Activated naive CD4-positive, alpha-beta T cell treated with anti-CD3 and anti-CD28 coated beads, Interleukin-2, amount 50 U/mL, for 72 hours (primary cell): Measurements from ENCODE around the gene MBNL1. TPM values are rescaled to one million over a fixed set of nuclear protein-coding genes. Genes with fewer than 3 reads are reported as not detected.
"Not testable (repeated sequence)": the region's sequence is repeated elsewhere in the genome, so short reads cannot be mapped to it uniquely, and the experiment has no call there.

Source experiments
- ATAC-seq, 2 donors: fragments of 150-1000 bp; cut with Tn5 transposase; 2 replicates each; pipeline ENCODE4 v1.10.0; 2021; ENCODE audit warnings: mild to moderate bottlenecking in 2 of 2, moderate library complexity in 2 of 2
- DNase-seq, 2 donors: peaks; one replicate each; pipeline ENCODE4 v3.0.0; 2021 to 2022; ENCODE audit warnings: low spot score in 2 of 2
- H3K27ac Mint-ChIP-seq, 2 donors: one replicate each; pipeline ENCODE4 v1.8.0; 2022; ENCODE audit warnings: mild to moderate bottlenecking in 2 of 2, mixed read lengths in 2 of 2
- H3K36me3 Mint-ChIP-seq, 2 donors: one replicate each; pipeline ENCODE4 v1.8.0; 2022; ENCODE audit warnings: mixed read lengths in 2 of 2
- H3K9me3 Mint-ChIP-seq, 2 donors: one replicate each; pipeline ENCODE4 v1.8.0; 2022; ENCODE audit warnings: mixed read lengths in 2 of 2
- total RNA-seq, 2 donors: library from RNA; stranded (reverse); gene quantifications; one replicate each; pipeline ENCODE4 v1.2.3, GENCODE V29; 2022

Gene MBNL1
- total RNA-seq, 2 donors from 2014 or later, result 406 to 425 TPM

DNA sequence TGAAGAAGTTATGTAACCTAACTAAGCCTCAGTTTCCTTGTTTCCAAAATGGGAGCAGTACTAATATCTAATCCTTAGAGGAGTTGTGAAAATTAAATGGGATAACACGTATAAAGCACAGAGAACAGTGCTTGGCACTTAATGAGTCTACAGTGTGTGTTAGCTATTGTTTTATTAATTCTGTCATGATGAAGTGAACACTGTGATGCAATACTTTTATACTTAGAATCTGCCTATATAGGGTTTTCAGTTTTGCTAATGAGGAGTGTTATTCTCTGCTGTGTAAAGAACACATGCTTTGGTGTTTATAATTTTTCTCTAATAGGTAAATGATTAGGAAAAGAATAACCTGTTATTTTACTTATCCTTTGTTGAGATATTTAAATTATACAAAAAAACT is 65.2 kb downstream of the MBNL1 start:
- peaks cover 5 to 54% of the 10 kb centered on the region in 2 donors for H3K36me3 Mint-ChIP-seq
- ATAC-seq (no peak), DNase-seq (no peak)
- no peaks in the 10 kb centered on the region for H3K9me3 Mint-ChIP-seq
- H3K27ac Mint-ChIP-seq, result peak overlapping the region in 1 of 2 donors; percentile 67

DNA sequence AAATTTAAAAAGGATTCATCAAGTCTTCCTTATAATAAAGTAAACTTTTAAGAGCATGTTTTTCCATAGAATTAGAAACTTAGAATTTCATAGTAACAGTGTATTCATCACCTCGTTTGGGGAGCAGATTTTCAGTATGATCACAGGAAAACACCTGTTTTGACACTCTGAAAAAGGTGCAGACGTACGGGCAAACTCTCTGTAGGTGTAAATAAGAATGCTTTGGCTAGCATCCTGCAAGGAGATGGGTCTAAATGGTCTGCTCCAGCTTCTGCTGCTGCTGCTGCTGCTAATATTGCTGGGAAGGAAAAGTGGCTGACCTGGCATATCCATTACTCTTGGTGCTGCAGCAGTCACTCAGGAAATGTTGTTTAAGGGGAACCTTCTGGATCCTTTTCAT is 66.0 kb downstream of the MBNL1 start:
- no peak for ATAC-seq
- peak overlapping the region; percentile 39 for H3K27ac Mint-ChIP-seq
- H3K36me3 Mint-ChIP-seq, result peaks cover 5 to 59% of the 10 kb centered on the region in 2 donors
- H3K9me3 Mint-ChIP-seq, result no peaks in the 10 kb centered on the region
- no peak for DNase-seq

DNA sequence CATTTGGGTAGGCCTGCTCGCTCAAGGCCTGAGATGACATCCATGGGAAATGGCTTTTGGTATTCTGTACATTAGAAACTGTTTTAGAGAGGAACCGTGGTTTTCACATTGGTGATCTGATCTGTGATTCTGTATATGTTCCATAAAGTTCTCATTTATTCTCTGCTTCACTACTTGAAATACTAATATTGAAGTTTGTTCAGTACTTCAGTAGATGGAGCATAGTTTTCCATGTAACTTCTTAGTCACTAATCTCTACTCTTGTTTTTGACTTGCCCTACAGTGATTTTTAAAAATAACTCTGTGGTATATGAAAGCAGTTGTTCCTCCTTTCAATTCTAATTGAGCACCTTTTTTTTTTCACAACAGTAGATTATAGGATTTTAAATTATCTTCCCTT is 66.5 kb downstream of the MBNL1 start:
- peaks cover 9 to 64% of the 10 kb centered on the region in 2 donors for H3K36me3 Mint-ChIP-seq
- ATAC-seq (peak; percentile 49 to 51), DNase-seq (no peak)
- H3K27ac Mint-ChIP-seq, result peak overlapping the region; percentile 39 to 59
- no peaks in the 10 kb centered on the region for H3K9me3 Mint-ChIP-seq

DNA sequence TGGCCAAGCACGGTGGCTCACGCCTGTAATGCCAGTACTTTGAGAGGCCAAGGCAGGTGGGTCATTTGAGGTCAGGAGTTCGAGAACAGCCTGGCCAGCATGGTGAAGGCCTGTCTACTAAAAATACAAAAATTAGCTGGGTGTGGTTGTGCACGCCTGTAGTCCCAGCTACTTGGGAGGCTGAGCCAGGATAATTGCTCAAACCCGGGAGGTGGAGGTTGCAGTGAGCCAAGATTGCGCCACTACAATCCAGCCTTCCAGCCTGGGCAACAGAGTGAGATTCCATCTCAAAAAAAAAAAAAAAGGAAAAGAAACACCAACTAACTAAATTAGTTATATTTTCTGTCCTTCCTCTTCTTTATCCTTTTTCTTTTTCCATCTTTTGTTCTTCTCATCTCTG is 68.6 kb downstream of the MBNL1 start:
- not testable (repeated sequence) for H3K9me3 Mint-ChIP-seq, DNase-seq, ATAC-seq
- Mint-ChIP-seq H3K27ac (peak overlapping the region in 1 of 2 donors; percentile 73), H3K36me3 (peaks cover 12 to 57% of the 10 kb centered on the region in 2 donors)

DNA sequence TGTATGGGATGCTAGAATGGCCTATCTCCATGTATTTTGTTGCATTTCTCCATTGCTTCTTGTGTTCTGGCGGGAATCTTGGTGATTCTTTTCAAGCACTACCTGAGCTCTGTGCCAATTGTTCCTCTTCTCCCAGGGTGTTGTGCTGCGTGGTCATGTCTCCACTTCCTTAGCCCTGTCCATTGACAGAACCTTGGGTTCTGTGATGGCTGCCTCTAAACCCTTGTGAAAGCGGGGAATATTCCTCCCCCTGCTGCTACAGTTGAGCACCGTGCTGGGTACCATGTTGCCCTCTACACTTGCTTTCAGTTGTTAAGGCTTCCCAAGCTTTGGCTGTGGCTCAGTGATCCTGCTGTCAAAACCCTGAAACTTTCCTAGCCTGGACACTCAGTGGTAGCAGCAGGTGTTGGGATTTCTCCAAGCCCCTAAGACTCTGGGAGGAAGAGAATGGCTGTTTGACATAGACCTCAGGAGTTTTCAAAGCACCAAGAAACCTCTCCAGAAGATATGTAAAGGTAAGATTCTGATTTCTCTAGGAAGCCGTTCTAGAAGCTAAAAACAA is 69.5 kb downstream of the MBNL1 start:
- DNase-seq (no peak), ATAC-seq (no peak)
- no peaks in the 10 kb centered on the region for H3K9me3 Mint-ChIP-seq
- H3K27ac Mint-ChIP-seq, result peak overlapping the region in 1 of 2 donors; percentile 63
- H3K36me3 Mint-ChIP-seq, result peaks cover 17 to 51% of the 10 kb centered on the region in 2 donors

DNA sequence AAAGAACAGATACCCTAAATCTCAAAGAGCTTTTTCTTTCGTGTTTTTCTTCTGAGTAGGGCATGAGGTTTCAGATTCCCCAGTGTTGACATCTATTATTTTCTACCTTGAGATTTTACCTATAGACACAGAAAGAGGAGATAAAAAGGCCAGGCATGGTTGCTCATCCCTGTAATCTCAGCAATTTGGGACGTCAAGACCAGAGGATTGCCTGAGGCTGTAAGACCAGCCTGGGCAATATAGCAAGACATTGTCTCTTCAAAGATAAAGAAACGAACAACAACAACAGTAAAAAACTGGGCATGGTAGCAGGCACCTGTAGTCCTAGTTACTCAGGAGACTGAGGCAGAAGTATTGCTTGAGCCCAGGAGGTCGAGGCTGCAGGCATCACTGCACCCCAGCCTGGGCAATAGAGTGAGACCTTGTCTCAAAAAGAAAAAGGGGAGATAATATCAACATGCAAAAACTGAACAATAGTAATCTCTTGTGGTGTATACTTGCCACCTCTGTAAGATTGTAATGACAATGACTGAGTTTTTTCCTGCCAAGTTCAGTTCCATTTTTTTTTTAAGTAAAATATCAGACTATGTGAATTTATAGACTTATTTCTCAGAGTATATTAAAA is 71.3 kb downstream of the MBNL1 start:
- Mint-ChIP-seq H3K36me3 (peaks cover 20 to 55% of the 10 kb centered on the region in 2 donors), H3K9me3 (no peaks in the 10 kb centered on the region), H3K27ac (peak overlapping the region in 1 of 2 donors; percentile 84)
- DNase-seq, result no peak
- ATAC-seq, result no peak

DNA sequence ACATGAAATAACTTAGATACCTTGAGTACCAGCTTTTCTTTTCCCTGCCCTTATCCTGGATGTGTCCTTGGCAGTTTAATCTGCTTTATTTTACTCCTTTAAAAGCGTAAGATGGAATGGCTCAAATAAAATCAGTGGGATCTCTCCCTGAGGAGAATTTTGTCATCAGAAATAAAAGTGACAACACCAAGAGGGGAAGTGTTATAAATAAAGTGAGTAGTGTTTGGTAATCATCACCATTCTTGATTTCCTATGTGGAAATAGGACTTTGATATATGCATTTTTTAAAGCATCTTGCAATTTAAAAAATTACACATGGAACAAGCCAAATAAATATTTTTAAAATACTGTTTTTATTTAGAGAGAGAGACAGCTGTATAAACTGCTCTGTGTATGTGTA is 76.5 kb downstream of the MBNL1 start:
- ATAC-seq (no peak), DNase-seq (no peak)
- Mint-ChIP-seq H3K9me3 (no peaks in the 10 kb centered on the region), H3K36me3 (peaks cover 10 to 28% of the 10 kb centered on the region in 2 donors), H3K27ac (peak overlapping the region in 1 of 2 donors; percentile 37)

DNA sequence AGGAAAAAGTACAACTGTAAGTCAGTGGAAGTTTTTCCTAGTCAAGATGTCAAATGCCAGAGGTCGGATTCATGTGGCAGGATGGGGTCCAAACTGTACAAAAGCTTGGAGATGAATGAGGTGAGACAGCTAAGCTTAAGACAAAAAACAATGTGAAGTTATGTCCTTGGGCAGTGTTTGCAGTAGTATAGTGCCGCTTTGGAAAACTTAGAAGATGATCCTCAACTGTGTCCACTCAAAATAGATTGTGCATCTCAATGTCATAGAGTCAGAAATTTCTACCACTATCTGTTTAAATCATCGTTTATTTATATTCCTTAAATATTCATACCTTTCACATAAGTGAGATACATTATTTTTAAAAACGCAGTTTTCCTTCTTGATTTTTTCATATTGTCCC is 77.3 kb downstream of the MBNL1 start:
- DNase-seq (no peak), ATAC-seq (no peak)
- Mint-ChIP-seq H3K9me3 (no peaks in the 10 kb centered on the region), H3K27ac (peak overlapping the region in 1 of 2 donors; percentile 44), H3K36me3 (peaks cover 10 to 23% of the 10 kb centered on the region in 2 donors)

DNA sequence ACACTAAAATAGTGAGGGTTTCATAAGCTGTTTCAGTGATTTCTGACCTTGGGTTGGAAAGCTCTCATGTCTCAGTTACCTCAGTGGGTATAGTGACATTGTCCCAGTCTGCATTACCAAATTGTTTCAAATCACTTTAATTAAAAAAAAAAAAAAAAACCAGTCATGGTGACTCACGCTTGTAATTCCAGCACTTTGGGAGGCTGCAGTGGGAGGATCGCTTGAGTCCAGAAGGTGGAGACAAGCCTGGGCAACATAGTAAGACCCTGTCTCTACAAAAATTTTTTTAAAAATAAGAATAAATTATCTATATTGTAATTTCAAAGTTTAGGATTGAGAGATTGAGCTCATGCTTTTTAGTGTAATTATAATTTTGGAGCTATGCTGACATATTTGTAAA is 78.0 kb downstream of the MBNL1 start:
- Mint-ChIP-seq H3K27ac (no peak overlapping the region), H3K36me3 (peaks cover 10 to 23% of the 10 kb centered on the region in 2 donors), H3K9me3 (no peaks in the 10 kb centered on the region)
- DNase-seq (no peak), ATAC-seq (no peak)

DNA sequence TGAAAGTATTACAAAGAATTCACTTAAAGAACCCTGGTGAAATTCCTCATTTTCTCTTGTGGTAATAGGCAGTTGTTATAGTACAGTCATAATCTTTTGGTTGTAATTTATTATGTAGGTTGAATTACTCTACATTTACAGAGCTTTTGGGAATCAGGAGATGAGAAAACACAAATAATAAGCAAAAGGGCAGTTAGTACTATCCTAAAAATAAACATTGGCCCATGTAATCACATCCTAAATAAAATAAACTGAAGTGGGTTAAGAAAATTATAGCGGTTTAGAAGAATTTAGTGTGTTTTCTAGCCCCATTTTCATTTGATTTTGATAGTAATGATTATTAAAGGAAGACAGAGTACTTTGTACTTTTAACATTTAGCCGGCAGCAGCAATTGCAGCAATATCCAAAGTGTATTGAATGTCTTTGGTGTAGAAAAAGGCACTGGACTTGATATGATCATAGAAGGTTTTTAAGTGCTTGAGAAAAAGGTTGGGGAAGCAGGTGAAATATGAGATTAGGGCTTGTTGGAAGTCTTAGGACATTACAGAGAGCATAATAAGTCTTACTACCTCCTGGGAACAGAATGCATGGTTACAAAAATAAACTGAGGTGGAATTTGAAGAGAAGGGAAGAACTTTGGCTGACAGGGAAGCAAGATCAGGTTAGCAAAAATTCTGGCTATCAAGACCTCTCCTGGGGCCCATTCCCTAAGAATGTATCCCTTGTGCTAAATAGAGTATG is 79.9 kb downstream of the MBNL1 start:
- Mint-ChIP-seq H3K27ac (no peak overlapping the region), H3K9me3 (no peaks in the 10 kb centered on the region), H3K36me3 (peaks cover 5 to 30% of the 10 kb centered on the region in 2 donors)
- ATAC-seq (no peak), DNase-seq (no peak)

DNA sequence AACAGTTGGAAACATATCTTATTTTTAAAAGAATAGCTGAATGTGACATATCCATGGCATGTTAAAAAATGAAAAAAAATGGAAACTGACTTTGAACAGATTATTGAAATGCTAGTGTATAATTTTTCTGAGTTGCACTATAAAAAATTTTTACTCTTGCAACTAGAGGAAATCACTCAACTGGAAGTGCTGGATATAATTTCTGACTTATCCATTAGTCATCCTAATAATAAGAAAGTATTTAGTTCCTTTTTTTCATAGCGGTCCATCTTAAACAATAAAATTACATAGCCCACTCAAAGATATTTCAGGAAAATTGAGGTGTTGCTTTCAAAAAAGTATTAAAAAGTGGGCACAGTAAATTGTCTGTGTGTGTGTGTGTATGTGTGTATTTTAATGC is 80.7 kb downstream of the MBNL1 start:
- Mint-ChIP-seq H3K36me3 (peaks cover 5 to 33% of the 10 kb centered on the region in 2 donors), H3K27ac (no peak overlapping the region), H3K9me3 (no peaks in the 10 kb centered on the region)
- ATAC-seq (no peak), DNase-seq (no peak)

DNA sequence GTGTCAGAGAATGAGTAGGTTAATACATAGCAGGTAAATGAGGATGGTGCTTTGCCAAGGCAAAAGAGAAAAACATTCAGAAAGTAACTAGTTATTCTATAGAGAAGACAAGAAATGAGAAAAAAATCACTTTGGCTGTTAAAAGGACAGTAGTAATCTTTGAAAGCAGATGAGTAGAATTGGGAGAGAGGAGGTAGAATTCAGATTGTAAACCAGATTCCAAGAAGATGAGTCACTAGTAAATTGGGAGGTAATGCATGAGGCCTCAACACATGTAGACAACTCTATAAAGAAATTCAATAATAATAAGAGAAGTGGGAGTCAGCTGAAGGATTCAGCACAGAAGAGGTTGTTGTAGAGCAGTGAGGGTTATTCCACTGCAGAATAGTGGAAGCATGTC is 81.4 kb downstream of the MBNL1 start:
- no peak overlapping the region for H3K27ac Mint-ChIP-seq
- DNase-seq (no peak), ATAC-seq (peak in 1 of 2 donors; percentile 14)
- H3K9me3 Mint-ChIP-seq, result no peaks in the 10 kb centered on the region
- peaks cover 5 to 27% of the 10 kb centered on the region in 2 donors for H3K36me3 Mint-ChIP-seq

DNA sequence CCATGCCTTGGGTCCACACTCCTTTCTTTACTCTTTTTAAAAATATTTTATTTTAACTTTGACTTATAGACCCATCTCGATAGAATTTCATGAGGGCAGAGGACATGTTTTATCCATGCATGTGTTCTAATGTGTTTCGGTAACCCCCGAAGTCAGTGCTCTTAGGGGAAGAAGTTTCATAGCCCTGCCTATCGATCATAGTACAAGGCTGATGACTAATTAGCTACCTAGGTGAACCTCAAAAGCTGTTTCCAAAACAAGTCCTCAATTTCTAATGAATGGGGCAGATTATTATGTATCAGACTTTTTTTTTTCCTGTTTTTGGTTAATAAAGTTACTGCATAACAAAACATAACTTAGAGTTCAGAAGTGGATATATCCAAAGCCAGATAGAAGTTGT is 82.0 kb downstream of the MBNL1 start:
- DNase-seq (no peak), ATAC-seq (peak in 1 of 2 donors; percentile 22)
- no peaks in the 10 kb centered on the region for H3K9me3 Mint-ChIP-seq
- H3K27ac Mint-ChIP-seq, result peak overlapping the region in 1 of 2 donors; percentile 34
- peaks cover 5 to 23% of the 10 kb centered on the region in 2 donors for H3K36me3 Mint-ChIP-seq

DNA sequence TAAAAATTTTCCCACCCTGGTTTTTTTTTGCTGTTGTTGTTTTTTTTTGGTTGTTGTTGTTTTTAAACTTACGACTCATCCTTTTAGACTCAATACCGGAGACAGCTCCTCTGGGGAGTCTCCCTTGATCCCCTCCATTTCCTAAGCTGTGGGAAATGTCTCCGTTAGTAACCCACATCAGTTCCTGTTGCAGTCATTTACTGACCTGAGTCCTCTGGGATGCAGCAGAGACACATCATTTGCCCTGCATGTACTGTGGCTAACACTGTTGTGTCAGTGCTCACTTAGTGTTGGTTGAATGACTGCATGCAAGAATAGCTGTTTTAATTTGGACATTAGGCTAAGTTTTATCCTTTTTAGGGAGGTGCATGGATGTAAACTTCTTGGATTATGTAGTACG is 83.8 kb downstream of the MBNL1 start:
- ATAC-seq, result peak; percentile 21 to 46
- no peaks in the 10 kb centered on the region for H3K9me3 Mint-ChIP-seq

DNA sequence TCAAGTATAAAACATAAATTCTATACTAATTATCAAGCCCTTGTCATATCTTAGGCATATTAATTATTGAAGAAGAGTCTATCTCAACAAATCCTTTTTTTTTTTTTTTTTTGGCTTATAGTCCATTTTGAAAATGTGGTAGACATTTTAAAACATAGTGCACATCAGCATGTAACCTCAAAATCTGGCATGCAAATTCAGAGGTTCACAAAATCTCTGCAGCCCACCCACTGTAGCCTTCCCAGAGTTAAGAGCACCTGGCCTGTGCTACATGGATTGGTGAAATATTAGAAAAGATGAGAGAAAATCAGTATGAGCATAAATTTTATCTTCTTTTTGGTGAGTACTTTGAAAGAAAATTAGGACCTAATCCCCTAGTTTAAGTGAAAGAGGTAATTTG is 84.8 kb downstream of the MBNL1 start:
- Mint-ChIP-seq H3K9me3 (no peaks in the 10 kb centered on the region), H3K27ac (peak overlapping the region; percentile 33 to 81), H3K36me3 (peaks cover 11 to 37% of the 10 kb centered on the region in 2 donors)
- DNase-seq (no peak), ATAC-seq (no peak)

More for the DNA sequence above, 83.8 kb downstream of the MBNL1 start:
- Mint-ChIP-seq H3K27ac (peak overlapping the region; percentile 33 to 57), H3K36me3 (peaks cover 7 to 32% of the 10 kb centered on the region in 2 donors)
- no peak for DNase-seq

DNA sequence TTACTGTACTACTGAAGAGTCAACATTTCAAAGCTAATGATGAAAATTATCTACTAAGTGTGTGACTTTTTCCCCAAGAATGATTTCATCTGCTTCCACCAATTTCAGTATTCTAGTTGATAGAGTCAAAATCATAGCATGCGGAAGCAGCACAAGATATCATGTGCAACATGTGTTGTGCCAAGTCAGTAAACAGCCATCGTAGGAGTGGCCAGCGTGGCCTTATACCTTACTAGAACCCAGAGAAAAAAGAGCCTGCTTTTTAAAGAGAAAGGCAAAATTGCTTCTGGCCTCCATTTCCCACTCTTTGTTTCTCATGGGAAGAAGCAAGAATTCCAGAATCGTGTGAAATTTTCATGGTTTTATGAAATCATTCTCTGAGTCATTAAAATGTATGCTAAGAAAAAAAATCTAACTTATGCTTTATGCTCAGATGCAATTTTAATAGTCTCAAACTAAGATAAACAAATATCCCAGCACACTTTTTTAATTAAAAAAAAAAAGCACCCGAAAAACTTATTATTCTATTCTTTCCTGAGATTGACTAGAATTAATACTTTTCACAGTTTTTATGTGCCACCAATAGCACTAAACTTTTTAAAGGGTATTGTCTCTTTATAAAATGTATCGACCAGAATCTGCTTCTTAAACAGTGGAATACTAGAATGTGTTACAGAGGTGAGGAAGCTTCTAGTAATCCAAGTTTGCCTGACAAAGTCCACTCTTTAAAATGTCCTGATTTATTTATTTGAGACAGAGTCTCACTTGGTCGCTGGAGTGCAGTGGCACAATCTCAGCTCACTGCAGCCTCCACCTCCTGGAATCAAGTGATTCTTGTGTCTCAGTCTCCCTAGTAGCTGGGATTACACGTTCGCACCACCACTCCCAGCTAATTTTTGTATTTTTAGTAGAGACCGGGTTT is 87.3 kb downstream of the MBNL1 start:
- DNase-seq (no peak), ATAC-seq (peak in 1 of 2 donors; percentile 6)
- peaks cover 13 to 52% of the 10 kb centered on the region in 2 donors for H3K36me3 Mint-ChIP-seq
- H3K27ac Mint-ChIP-seq, result peak overlapping the region; percentile 66 to 77
- no peaks in the 10 kb centered on the region for H3K9me3 Mint-ChIP-seq
